ENCODE results near the gene CEMP1. TPM values are rescaled to one million over a fixed set of nuclear protein-coding genes. Genes with fewer than 3 reads are reported as not detected.
A peak's percentile ranks its signal among the peaks of the same experiment; 100 is the strongest.

The CEMP1 gene
- total and polyA plus RNA-seq, 4 donors = 0.38 to 1.2 TPM; not detected in 2

DNA sequence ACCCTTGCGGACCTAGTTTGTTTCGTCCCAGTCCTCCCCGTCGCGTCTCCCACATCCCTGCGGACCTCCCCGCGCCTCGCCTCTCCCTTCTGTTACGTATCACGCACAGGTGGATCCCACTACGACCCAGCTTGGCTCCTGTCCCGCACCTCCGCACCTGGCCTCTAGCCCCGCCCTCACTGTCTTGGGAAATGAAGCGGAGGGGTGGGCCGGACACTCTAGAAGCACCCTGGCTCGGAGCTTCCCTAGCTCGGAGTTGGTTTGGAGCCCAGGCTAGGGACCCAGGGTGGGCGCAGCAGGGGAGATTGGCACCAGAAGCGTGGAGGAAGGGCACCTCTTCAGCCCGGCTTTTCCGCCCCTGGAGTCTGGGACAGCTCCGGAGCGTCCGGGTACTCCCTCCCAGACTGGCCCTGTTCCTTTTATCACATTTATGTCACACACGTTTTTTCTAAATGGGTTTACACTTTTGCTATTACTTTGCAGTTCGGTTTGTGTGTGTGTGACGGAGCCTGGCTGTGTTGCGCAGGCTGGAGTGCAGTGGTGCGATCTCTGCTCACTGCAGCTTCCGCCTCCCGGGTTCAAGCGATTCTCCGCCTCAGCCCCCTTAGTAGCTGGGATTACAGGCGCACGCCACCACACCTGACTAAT lies 1.4 kb upstream of the CEMP1 start:
- no peaks in the 10 kb centered on the region for H3K4me1 ChIP-seq (ENCODE audit: control insufficient read depth in 1 of 2, insufficient read depth in 2 of 2, low read length in 2 of 2)
- intact Hi-C loops (cut with DNase I) = loop anchor here in 1 of 2 donors (10.0 kb wide), 2 partner anchors 62 to 142 kb away; no protein-coding TSS in a partner anchor
- WGBS, 2 donors = 1 to 2% methylated on average over 37 of the region's 37 CpGs
- H3K27ac ChIP-seq (ENCODE audit: low read depth in 1 of 2, low read length in 2 of 2) = peak overlapping the region; percentile 20 to 92
- no peaks in the 10 kb centered on the region for H3K27me3 ChIP-seq (ENCODE audit: control insufficient read depth in 1 of 2, insufficient read depth in 2 of 2, low read length in 1 of 2)
- DNase-seq (peak; percentile 80 to 85), ATAC-seq (ENCODE audit: low FRiP score) (peak; percentile 40)
- peak overlapping the region; percentile 33 to 67 for H3K4me3 ChIP-seq (ENCODE audit: low read length in 2 of 2)
- no peaks in the 10 kb centered on the region for H3K36me3 ChIP-seq (ENCODE audit: control insufficient read depth in 1 of 2, insufficient read depth in 2 of 2, low read length in 1 of 2)
- H3K9me3 ChIP-seq (ENCODE audit: control insufficient read depth, low read length) = no peaks in the 10 kb centered on the region

DNA sequence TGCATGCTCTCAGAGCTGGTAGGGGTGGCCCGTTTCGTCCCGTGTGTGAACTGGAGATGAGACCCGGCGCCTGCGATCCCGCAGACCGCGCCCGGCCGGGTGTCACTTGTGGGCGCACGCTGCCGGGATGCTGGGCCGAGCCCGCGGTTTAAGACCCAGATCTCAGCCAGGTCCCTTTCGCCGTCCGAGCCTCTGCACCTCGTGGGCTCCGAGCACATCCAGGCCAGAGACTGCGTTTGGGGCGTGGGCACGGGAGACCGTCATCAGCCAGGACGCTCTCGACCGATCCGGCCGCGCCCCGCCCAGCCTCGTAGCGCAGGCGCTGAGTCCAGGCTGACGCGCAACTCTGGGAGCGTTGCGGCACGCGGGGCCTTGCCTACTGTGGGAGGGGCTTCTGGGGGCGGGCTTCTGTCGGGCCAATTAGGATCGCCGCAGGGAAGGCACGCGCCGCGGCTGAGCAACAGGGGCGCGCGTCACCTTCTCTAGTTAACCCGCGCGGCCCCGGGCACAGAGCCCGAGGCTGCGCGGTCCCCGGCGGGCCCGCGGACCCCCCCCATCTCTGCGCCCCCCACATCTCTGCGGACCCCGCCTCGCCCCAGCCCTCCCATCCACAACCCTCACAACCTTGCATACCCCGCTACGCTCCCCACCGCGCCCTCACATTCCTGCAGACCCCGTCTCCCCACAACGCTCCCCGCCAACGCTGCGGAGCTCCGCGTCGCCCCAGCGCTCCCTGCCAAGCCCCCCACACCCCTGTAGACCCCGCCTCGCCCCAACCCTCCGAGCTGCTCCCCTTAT lies 687 bp upstream of the CEMP1 start:
- peak overlapping the region; percentile 20 to 92 for H3K27ac ChIP-seq (ENCODE audit: low read depth in 1 of 2, low read length in 2 of 2)
- H3K36me3 ChIP-seq (ENCODE audit: control insufficient read depth in 1 of 2, insufficient read depth in 2 of 2, low read length in 1 of 2) = no peaks in the 10 kb centered on the region
- no peaks in the 10 kb centered on the region for H3K27me3 ChIP-seq (ENCODE audit: control insufficient read depth in 1 of 2, insufficient read depth in 2 of 2, low read length in 1 of 2)
- intact Hi-C loops (cut with DNase I) = loop anchor here in 1 of 2 donors (10.0 kb wide), 2 partner anchors 63 to 143 kb away; no protein-coding TSS in a partner anchor
- H3K9me3 ChIP-seq (ENCODE audit: control insufficient read depth, low read length) = no peaks in the 10 kb centered on the region
- ATAC-seq (ENCODE audit: low FRiP score) (peak; percentile 96), DNase-seq (peak; percentile 100)
- peak overlapping the region; percentile 33 to 67 for H3K4me3 ChIP-seq (ENCODE audit: low read length in 2 of 2)
- H3K4me1 ChIP-seq (ENCODE audit: control insufficient read depth in 1 of 2, insufficient read depth in 2 of 2, low read length in 2 of 2) = no peaks in the 10 kb centered on the region
- WGBS, 2 donors = 1% methylated on average over 65 to 84 of the region's 84 CpGs

DNA sequence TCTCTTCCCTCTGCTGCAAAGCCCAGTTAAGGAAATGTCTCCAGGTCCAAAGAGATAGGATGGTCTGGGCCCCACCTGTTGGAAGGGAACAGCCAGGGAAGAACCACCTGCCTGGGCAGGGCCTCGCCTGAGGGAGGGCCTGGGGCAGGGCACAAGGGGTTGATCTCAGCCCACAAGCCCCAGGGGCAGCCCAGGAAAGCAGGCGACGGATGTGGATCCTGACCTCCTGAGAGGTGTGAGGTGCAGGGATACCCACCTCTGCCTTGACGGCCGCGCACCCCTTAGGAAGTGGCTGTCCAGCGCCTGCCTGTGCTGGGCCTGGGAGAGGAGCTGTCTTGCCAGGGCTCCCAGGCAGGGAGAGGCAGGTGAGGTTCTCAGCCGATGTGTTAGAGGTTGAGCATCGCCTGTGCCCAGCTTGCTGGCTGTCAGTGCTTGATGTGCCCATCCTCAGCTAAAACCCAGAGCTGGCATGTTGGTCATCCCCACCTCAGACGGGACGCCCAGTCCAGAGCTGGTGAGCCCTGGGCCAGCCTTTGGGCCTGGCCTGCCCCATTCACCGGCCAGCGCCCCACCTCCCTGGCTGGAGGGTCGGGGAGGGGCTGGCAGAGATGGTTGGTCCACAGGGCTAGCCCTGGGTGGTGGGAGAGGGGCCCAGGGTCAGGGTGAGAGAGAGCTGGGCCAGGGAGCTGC lies 434 bp downstream of the CEMP1 start:
- no peaks in the 10 kb centered on the region for H3K36me3 ChIP-seq (ENCODE audit: control insufficient read depth in 1 of 2, insufficient read depth in 2 of 2, low read length in 1 of 2)
- no peak overlapping the region for H3K4me3 ChIP-seq (ENCODE audit: low read length in 2 of 2)
- H3K27me3 ChIP-seq (ENCODE audit: control insufficient read depth in 1 of 2, insufficient read depth in 2 of 2, low read length in 1 of 2) = no peaks in the 10 kb centered on the region
- DNase-seq (peak in 1 of 2 donors; percentile 52), ATAC-seq (ENCODE audit: low FRiP score) (no peak)
- WGBS, 2 donors = 81 to 84% methylated on average over 14 of the region's 14 CpGs
- H3K27ac ChIP-seq (ENCODE audit: low read depth in 1 of 2, low read length in 2 of 2) = peak overlapping the region in 1 of 2 donors; percentile 48
- no peaks in the 10 kb centered on the region for H3K4me1 ChIP-seq (ENCODE audit: control insufficient read depth in 1 of 2, insufficient read depth in 2 of 2, low read length in 2 of 2)
- H3K9me3 ChIP-seq (ENCODE audit: control insufficient read depth, low read length) = no peaks in the 10 kb centered on the region
- intact Hi-C loops (cut with DNase I) = loop anchor here in 1 of 2 donors (10.0 kb wide), 2 partner anchors 64 to 144 kb away; no protein-coding TSS in a partner anchor

DNA sequence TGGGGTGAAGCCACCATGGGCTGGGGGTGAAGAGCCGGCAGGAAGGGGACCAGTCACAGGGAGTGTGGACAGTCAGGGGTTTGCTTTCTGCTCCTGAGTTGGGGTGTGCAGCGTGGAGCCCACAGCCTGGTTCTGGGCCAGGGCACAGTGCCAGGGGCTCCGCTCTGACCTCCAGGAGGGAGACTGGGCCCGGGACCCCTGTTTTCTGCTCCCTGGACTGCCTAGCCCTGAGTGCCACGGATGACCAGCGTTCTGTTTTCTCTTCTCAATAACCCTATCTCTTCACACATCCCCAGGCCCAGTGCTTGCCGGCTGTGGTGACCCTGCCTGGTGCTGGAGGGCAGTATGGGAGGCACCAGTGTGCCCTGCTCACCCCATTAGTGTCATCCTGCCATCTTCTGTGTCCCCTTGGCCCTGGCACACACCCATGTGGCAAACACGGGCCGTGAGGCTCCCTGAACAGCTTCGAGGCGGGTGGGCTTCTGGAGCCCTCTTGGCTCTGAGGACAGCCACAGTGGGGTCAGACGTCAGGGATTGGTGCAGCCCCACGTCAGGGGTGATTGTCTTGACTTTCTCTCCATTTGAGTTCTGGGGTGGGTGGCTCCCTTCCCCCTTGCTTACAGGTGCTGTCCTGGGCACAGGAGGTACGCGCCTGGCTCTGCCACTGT lies 1.1 kb downstream of the CEMP1 start:
- H3K4me3 ChIP-seq (ENCODE audit: low read length in 2 of 2) = no peak overlapping the region
- no peaks in the 10 kb centered on the region for H3K36me3 ChIP-seq (ENCODE audit: control insufficient read depth in 1 of 2, insufficient read depth in 2 of 2, low read length in 1 of 2)
- no peaks in the 10 kb centered on the region for H3K9me3 ChIP-seq (ENCODE audit: control insufficient read depth, low read length)
- 85 to 88% methylated on average over 14 to 15 of the region's 15 CpGs for WGBS, 2 donors
- intact Hi-C loops (cut with DNase I) = loop anchor here in 1 of 2 donors (10.0 kb wide), 2 partner anchors 65 to 145 kb away; no protein-coding TSS in a partner anchor
- DNase-seq = peak in 1 of 2 donors; percentile 55
- no peaks in the 10 kb centered on the region for H3K4me1 ChIP-seq (ENCODE audit: control insufficient read depth in 1 of 2, insufficient read depth in 2 of 2, low read length in 2 of 2)
- H3K27me3 ChIP-seq (ENCODE audit: control insufficient read depth in 1 of 2, insufficient read depth in 2 of 2, low read length in 1 of 2) = no peaks in the 10 kb centered on the region
- H3K27ac ChIP-seq (ENCODE audit: low read depth in 1 of 2, low read length in 2 of 2) = no peak overlapping the region
- ATAC-seq (ENCODE audit: low FRiP score) = no peak

DNA sequence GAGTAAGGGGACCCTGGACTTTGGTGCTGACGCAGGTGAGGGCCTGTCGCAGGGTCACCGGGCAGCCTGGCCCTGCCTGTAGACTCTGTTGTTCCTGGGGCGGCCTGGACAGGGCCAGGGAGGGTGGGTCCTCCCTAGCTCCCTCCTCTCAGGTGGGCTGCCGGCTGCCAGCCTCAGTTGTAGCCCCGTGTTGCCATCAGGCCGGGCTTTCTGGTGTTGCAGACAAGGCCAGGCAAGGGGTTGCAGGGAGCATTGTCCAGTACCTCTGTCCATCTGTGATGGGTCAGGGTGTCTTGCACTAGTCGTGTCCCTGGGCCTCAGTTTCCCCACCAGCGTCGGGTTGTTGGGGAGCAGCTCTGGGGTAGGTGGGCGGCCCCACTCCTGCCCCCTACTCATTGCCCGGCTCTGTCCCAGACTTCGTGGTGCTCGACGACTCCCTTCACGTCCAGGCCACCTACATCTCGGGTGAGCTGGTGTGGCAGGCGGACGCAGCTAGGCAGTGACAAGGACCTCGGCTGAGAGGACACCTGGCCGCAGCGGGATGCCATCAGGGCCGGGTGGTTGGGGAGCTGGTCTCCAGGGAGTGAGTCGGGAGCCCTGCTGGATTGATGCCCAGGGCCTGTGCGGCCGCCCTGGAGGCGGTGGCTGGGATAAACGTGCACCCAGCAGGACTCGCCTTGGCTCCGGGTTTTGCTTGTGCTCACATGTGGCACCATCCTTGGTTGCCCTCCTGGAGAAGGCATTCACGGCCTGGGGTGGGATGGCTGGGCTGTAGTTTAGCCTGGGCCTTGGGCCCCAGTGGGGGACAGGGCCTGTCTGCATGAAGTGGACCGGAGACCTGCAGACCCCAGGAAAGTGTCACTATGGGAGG lies 1.9 kb downstream of the CEMP1 start:
- no peak overlapping the region for H3K4me3 ChIP-seq (ENCODE audit: low read length in 2 of 2)
- intact Hi-C loops (cut with DNase I) = no loop called here
- no peak for ATAC-seq (ENCODE audit: low FRiP score)
- no peaks in the 10 kb centered on the region for H3K4me1 ChIP-seq (ENCODE audit: control insufficient read depth in 1 of 2, insufficient read depth in 2 of 2, low read length in 2 of 2)
- DNase-seq = peak in 1 of 2 donors; percentile 53
- H3K27me3 ChIP-seq (ENCODE audit: control insufficient read depth in 1 of 2, insufficient read depth in 2 of 2, low read length in 1 of 2) = no peaks in the 10 kb centered on the region
- WGBS, 2 donors = 88% methylated on average over 32 of the region's 32 CpGs
- H3K27ac ChIP-seq (ENCODE audit: low read depth in 1 of 2, low read length in 2 of 2) = no peak overlapping the region
- H3K36me3 ChIP-seq (ENCODE audit: control insufficient read depth in 1 of 2, insufficient read depth in 2 of 2, low read length in 1 of 2) = no peaks in the 10 kb centered on the region
- H3K9me3 ChIP-seq (ENCODE audit: control insufficient read depth, low read length) = no peaks in the 10 kb centered on the region

DNA sequence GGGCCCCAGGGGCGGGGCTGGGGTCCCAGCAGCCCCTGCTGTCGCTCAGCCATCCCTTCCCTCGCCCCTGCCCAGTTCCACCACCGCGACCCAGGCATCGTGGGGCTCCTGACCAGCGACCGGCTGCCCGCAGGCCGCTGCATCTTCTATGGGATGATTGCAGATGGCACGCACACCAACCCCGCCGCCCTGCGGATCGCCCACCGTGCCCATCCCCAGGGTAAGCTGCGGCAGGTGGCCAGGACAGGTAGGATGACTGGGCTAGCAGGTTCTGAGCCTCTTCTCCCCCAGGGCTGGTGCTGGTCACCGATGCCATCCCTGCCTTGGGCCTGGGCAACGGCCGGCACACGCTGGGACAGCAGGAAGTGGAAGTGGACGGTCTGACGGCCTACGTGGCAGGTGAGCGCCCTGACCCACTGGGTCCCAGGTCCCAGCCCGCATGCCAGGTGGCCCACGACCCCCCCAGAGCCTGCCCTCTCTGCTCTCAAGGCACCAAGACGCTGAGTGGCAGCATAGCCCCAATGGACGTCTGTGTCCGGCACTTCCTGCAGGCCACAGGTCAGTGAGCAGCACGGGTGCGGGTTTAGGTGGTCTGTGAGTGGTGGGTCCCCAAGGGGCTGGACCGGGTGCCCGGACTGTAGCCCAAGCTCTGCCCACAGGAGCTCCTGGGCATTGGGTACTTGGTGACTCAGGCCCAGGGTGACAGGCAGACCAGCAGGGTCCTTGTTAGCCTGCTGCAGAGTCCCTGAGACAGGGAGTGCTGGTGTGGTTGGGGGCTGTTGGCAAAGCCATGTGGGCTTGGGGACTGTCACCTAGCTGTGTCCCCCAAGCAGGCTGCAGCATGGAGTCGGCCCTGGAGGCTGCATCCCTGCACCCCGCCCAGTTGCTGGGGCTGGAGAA lies 2.8 kb downstream of the CEMP1 start:
- no peaks in the 10 kb centered on the region for H3K36me3 ChIP-seq (ENCODE audit: control insufficient read depth in 1 of 2, insufficient read depth in 2 of 2, low read length in 1 of 2)
- no peaks in the 10 kb centered on the region for H3K9me3 ChIP-seq (ENCODE audit: control insufficient read depth, low read length)
- DNase-seq (no peak), ATAC-seq (ENCODE audit: low FRiP score) (no peak)
- H3K27ac ChIP-seq (ENCODE audit: low read depth in 1 of 2, low read length in 2 of 2) = no peak overlapping the region
- intact Hi-C loops (cut with DNase I) = no loop called here
- no peaks in the 10 kb centered on the region for H3K4me1 ChIP-seq (ENCODE audit: control insufficient read depth in 1 of 2, insufficient read depth in 2 of 2, low read length in 2 of 2)
- no peaks in the 10 kb centered on the region for H3K27me3 ChIP-seq (ENCODE audit: control insufficient read depth in 1 of 2, insufficient read depth in 2 of 2, low read length in 1 of 2)
- no peak overlapping the region for H3K4me3 ChIP-seq (ENCODE audit: low read length in 2 of 2)
- 92 to 93% methylated on average over 30 to 36 of the region's 36 CpGs for WGBS, 2 donors

DNA sequence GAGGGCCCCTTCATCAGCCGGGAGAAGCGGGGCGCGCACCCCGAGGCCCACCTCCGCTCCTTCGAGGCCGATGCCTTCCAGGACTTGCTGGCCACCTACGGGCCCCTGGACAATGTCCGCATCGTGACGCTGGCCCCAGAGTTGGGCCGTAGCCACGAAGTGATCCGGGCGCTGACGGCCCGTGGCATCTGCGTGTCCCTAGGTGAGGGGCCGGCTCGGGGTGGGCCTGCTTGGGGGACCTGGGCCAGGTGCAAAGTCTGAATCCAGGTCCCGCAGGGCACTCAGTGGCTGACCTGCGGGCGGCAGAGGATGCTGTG lies 3.5 kb downstream of the CEMP1 start:
- Histone ChIP-seq H3K4me1 (ENCODE audit: control insufficient read depth in 1 of 2, insufficient read depth in 2 of 2, low read length in 2 of 2) (no peaks in the 10 kb centered on the region), H3K27me3 (ENCODE audit: control insufficient read depth in 1 of 2, insufficient read depth in 2 of 2, low read length in 1 of 2) (no peaks in the 10 kb centered on the region), H3K9me3 (ENCODE audit: control insufficient read depth, low read length) (no peaks in the 10 kb centered on the region), H3K27ac (ENCODE audit: low read depth in 1 of 2, low read length in 2 of 2) (no peak overlapping the region), H3K36me3 (ENCODE audit: control insufficient read depth in 1 of 2, insufficient read depth in 2 of 2, low read length in 1 of 2) (no peaks in the 10 kb centered on the region), H3K4me3 (ENCODE audit: low read length in 2 of 2) (no peak overlapping the region)
- ATAC-seq (ENCODE audit: low FRiP score) (no peak), DNase-seq (no peak)
- intact Hi-C loops (cut with DNase I) = no loop called here
- 92 to 94% methylated on average over 24 of the region's 24 CpGs for WGBS, 2 donors

Measured in aorta (tissue), 5 donors.